Measurements from ENCODE around the gene AUTS2. TPM values are rescaled to one million over a fixed set of nuclear protein-coding genes. Genes with fewer than 3 reads are reported as not detected.

The AUTS2 gene
- total and polyA plus RNA-seq, 9 of the 15 experiments (the other 6 are each of a cell fraction or from before 2014, with no cell fraction given), result 0.58 TPM; not detected in 8

- Histone ChIP-seq H2AFZ (ENCODE audit: low read depth, low read length) (no peak overlapping the region), H3K27me3 (ENCODE audit: control insufficient read depth in 2 of 2, insufficient read depth in 2 of 2, low read length in 2 of 2) (peaks cover 0 to 2% of the 10 kb centered on the region in 2 experiments; a peak in 1 of 5 replicates), H4K20me1 (replicated peaks; ENCODE audit: control insufficient read depth, insufficient read depth, low read length) (0 out of 2 replicates have a peak, but pooled peaks cover 2% of the 10 kb centered on the region), H3K36me3 (ENCODE audit: control insufficient read depth, insufficient read depth, low read length) (no peaks in the 10 kb centered on the region), H3K4me3 (no peak overlapping the region), H3K4me2 (ENCODE audit: insufficient read depth, low read length) (no peak overlapping the region), H3K79me2 (ENCODE audit: control insufficient read depth, insufficient read depth, low read length) (no peaks in the 10 kb centered on the region), H3K9me3 (replicated peaks; ENCODE audit: control insufficient read depth, insufficient read depth, low read depth, low read length) (no peaks in the 10 kb centered on the region), H3K27ac (ENCODE audit: extremely low read depth, low read depth, low read length) (no peak overlapping the region), H3K9ac (ENCODE audit: insufficient read depth in 1 of 2, low read depth in 2 of 2, low read length in 2 of 2) (no peak overlapping the region), H3K9me1 (ENCODE audit: control insufficient read depth, insufficient read depth, low read length) (no peaks in the 10 kb centered on the region), H3K4me1 (replicated peaks in 1 of 2; ENCODE audit: control insufficient read depth in 2 of 2, insufficient read depth in 2 of 2, low read length in 2 of 2) (no peaks in the 10 kb centered on the region)
- DNase-seq (ENCODE audit: extremely low read depth in 1 of 4, low spot score in 3 of 4), result no peak
- TF ChIP-seq DDX20 (tag; IDR thresholded peaks at IDR 0.05; ENCODE audit: low read depth) (no peak), BHLHE40 (IDR thresholded peaks at IDR 0.05; ENCODE audit: low read length) (no peak), ZNF347 (CRISPR knock-in tag; IDR thresholded peaks at IDR 0.05; ENCODE audit: low read depth) (no peak), ZNF76 (CRISPR knock-in tag; IDR thresholded peaks at IDR 0.05; ENCODE audit: borderline replicate concordance) (no peak), TAF9B (IDR thresholded peaks at IDR 0.05; ENCODE audit: partially characterized antibody) (no peak), ARID2 (IDR thresholded peaks at IDR 0.05) (no peak), MITF (IDR thresholded peaks at IDR 0.05) (no peak), FOXA1 (IDR thresholded peaks at IDR 0.05; ENCODE audit: borderline replicate concordance) (no peak)
- in situ Hi-C loops (cut with MboI) (no loop called here), intact Hi-C loops (cut with micrococcal nuclease) (no loop called here)
- WGBS (ENCODE audit: insufficient coverage, low coverage, missing lambda C conversion rate), result 0% methylated on average over 3 of the region's 3 CpGs
- no peak for ATAC-seq
- ChIA-PET CTCF (ENCODE audit: low intra/inter-chr PET ratio) (no interaction called here), POLR2A (no interaction called here)
- BruUV-seq (replicated peaks), result no TSS peak
- no peak for FAIRE-seq
Measured at GRCh38 chr7:69700331-69700730, 102.1 kb downstream of the AUTS2 start.
